ENCODE results near the gene C1orf115.
"Not testable (repeated sequence)": the region's sequence is repeated elsewhere in the genome, so short reads cannot be mapped to it uniquely, and the experiment has no call there.

- not testable (repeated sequence) for TF ChIP-seq CEBPB (IDR thresholded peaks at IDR 0.05; ENCODE audit: low read depth, low read length); POLR2A (IDR thresholded peaks at IDR 0.05; ENCODE audit: low read depth, low read length); RAD21 (IDR thresholded peaks at IDR 0.05; ENCODE audit: low read length); FOS (IDR thresholded peaks at IDR 0.05; ENCODE audit: low read depth, low read length); RCOR1 (IDR thresholded peaks at IDR 0.05; ENCODE audit: insufficient replicate concordance, low read length)
- TF ChIP-seq, protein P1, sequence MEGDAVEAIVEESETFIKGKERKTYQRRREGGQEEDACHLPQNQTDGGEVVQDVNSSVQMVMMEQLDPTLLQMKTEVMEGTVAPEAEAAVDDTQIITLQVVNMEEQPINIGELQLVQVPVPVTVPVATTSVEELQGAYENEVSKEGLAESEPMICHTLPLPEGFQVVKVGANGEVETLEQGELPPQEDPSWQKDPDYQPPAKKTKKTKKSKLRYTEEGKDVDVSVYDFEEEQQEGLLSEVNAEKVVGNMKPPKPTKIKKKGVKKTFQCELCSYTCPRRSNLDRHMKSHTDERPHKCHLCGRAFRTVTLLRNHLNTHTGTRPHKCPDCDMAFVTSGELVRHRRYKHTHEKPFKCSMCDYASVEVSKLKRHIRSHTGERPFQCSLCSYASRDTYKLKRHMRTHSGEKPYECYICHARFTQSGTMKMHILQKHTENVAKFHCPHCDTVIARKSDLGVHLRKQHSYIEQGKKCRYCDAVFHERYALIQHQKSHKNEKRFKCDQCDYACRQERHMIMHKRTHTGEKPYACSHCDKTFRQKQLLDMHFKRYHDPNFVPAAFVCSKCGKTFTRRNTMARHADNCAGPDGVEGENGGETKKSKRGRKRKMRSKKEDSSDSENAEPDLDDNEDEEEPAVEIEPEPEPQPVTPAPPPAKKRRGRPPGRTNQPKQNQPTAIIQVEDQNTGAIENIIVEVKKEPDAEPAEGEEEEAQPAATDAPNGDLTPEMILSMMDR (conservative IDR thresholded peaks at IDR 0.05; ENCODE audit: low read depth, low read length) = not testable (repeated sequence)
Observed at GRCh38 chr1:220721266-220721665, 31.1 kb downstream of the C1orf115 start.
